GM13976 (cell line): ENCODE results near the gene NFATC2IP.

Source experiments
- DNase-seq: peaks from one replicate; pipeline ENCODE4 v3.0.0; 2012; ENCODE audit warnings: low spot score
- CTCF ChIP-seq: IDR thresholded peaks from 2 replicates; pipeline ENCODE4 v1.5.1; 2012; ENCODE audit warnings: borderline replicate concordance, mild to moderate bottlenecking; ENCODE audit not compliant: insufficient read depth; ENCODE audit errors: extremely low read depth, missing control alignments, control extremely low read depth
- in situ Hi-C: fragments of 300-500 bp; cut with MboI; formaldehyde crosslinking; loops from one replicate; pipeline ENCODE4 v1.12.0; 2022; ENCODE audit warnings: low sequenced_read_pairs, mixed read lengths, inconsistent platforms; ENCODE audit not compliant: unreplicated experiment

NFATC2IP gene

GRCh38 chr16:28950648-28951409 is at the start of gene NFATC2IP:
NFATC2IP (plus strand) TSS chr16:28950937; CDS start chr16:28951012, 75 bp downstream.
- no peak for TF ChIP-seq CTCF

GRCh38 chr16:28901862-28902261 is 48.9 kb upstream of the NFATC2IP start:
- no peak for DNase-seq
- in situ Hi-C loops, result no loop called here

More at GRCh38 chr16:28950648-28951409, at the start of gene NFATC2IP:
- DNase-seq, result peak; percentile 99
- in situ Hi-C loops, result no loop called here

GRCh38 chr16:28902909-28903308 is 47.8 kb upstream of the NFATC2IP start:
- in situ Hi-C loops, result no loop called here
- no peak for TF ChIP-seq CTCF
- no peak for DNase-seq

More at GRCh38 chr16:28901862-28902261, 48.9 kb upstream of the NFATC2IP start:
- TF ChIP-seq CTCF, result no peak

- no peak for DNase-seq
- in situ Hi-C loops, result no loop called here
- TF ChIP-seq CTCF, result no peak
These were observed 47.2 kb upstream of the NFATC2IP start for GRCh38 chr16:28903344-28904042.

- no peak for DNase-seq
- in situ Hi-C loops, result no loop called here
- no peak for TF ChIP-seq CTCF
These were observed 46.4 kb upstream of the NFATC2IP start for GRCh38 chr16:28904363-28904762.

- DNase-seq, result no peak
- no peak for TF ChIP-seq CTCF
- in situ Hi-C loops, result no loop called here
These were observed 45.9 kb upstream of the NFATC2IP start for GRCh38 chr16:28904828-28905227.
